Adrenal gland (tissue), 12 donors: Measurements from ENCODE around the gene THSD4. TPM values are rescaled to one million over a fixed set of nuclear protein-coding genes. Genes with fewer than 3 reads are reported as not detected.
"Not testable (repeated sequence)": the region's sequence is repeated elsewhere in the genome, so short reads cannot be mapped to it uniquely, and the experiment has no call there.

Source experiments
- DNase-seq, 7 donors: peaks; one replicate each; pipeline ENCODE4 v3.0.0-alpha.2; 2019 to 2020
- H3K27ac ChIP-seq, 5 donors: fragments of 200-600 bp; sonication (generic) in 4 of 5; 1 replicate in 3 of 5; 2 replicates in 2 of 5; pipeline versions ENCODE4 v1.5.1 to v1.8.0; 2016 to 2020; ENCODE audit warnings: mild to moderate bottlenecking in 1 of 5
- H3K27me3 ChIP-seq: fragments of 200-600 bp; 2 replicates; pipeline ENCODE4 v1.8.0; 2021
- H3K36me3 ChIP-seq, 2 donors: fragments of 200-600 bp; replicated peaks in 1 of 2; 1 replicate in 1 of 2; 2 replicates in 1 of 2; pipeline versions ENCODE4 v1.5.1 to v1.8.0; 2018 to 2022
- H3K4me1 ChIP-seq, 2 donors: fragments of 200-600 bp; replicated peaks in 1 of 2; 1 replicate in 1 of 2; 2 replicates in 1 of 2; pipeline versions ENCODE4 v1.5.1 to v1.8.0; 2018 to 2021
- H3K4me3 ChIP-seq, 4 donors: fragments of 200-600 bp; sonication (generic) in 3 of 4; one replicate each; pipeline ENCODE4 v1.5.1; 2016 to 2018
- H3K9me3 ChIP-seq, 3 donors: fragments of 200-600 bp; sonication (generic) in 1 of 3; replicated peaks in 1 of 3; 1 replicate in 2 of 3; 2 replicates in 1 of 3; pipeline versions ENCODE4 v1.5.1 to v1.8.0; 2016 to 2021
- CTCF ChIP-seq, 6 experiments: fragments of 450-650 bp in 4 of 6; fragments of 200-600 bp in 2 of 6; sonication (generic) in 1 of 6; IDR thresholded peaks; 1 replicate in 5 of 6; 2 replicates in 1 of 6; pipeline versions ENCODE4 v1.5.1 to v1.8.0; 2016 to 2021; ENCODE audit warnings: antibody characterized with exemption in 6 of 6, mild to moderate bottlenecking in 2 of 6, moderate library complexity in 1 of 6
- POLR2A ChIP-seq, 2 donors: fragments of 450-650 bp; IDR thresholded peaks; one replicate each; pipeline ENCODE4 v1.6.1; 2017; ENCODE audit warnings: antibody characterized with exemption in 2 of 2, mild to moderate bottlenecking in 2 of 2, moderate library complexity in 1 of 2
- WGBS, 4 donors: extraction: QIAGEN DNeasy Blood & Tissue Kit in 2 of 4; methylation state at CpG; one replicate each; pipeline versions ENCODE4 v1.1.5 to v1.1.7; 2013 to 2017; 5-methylcytosine and 5-hydroxymethylcytosine counted together
- intact Hi-C, 2 donors: fragments of 100-400 bp; cut with DNase I; formaldehyde crosslinking; loops; one replicate each; pipeline versions ENCODE4 v1.14.1 to v1.15.0; 2022 to 2023
- polyA plus RNA-seq, 3 donors: library from polyadenylated mRNA; stranded (reverse); fragments of 200-250 nt in 2 of 3; fragments of 350-450 nt in 1 of 3; fragmentation: Illumina TruSeq in 1 of 3; extraction: RNeasy Lipid Tissue Mini Kit (QIAGEN cat#74804) in 1 of 3; gene quantifications; one replicate each; pipeline ENCODE4 v1.2.3, GENCODE V29; 2013 to 2014
- total RNA-seq, 9 donors: library from RNA; depleted of rRNA in 4 of 9; stranded (reverse); fragments of >200 nt in 4 of 9; fragments of 120-200 nt in 1 of 9; fragmentation: NEBNext Ultra II Directional in 1 of 9; extraction: Animal tissue kit (Norgen Biotek cat#: 25700) in 1 of 9; gene quantifications; one replicate each; pipeline versions ENCODE4 v1.1.0 to v1.2.4, GENCODE V29; 2013 to 2023
- donor health status: healthy with polysubstance abuse.
- donor health status: Bipolar disorder and iron deficiency.
- donor health status: DM: yes; HTN: yes; CAD: no.
- donor health status: DM: no; HTN: no; CAD: no.
- donor health status: DM: no; HTN: no; CAD: no.
- donor health status: DM: yes; HTN: yes; CAD: no.

Gene THSD4
- total and polyA plus RNA-seq, 12 donors, result 5.3 to 53.2 (median 23.2) TPM

GRCh38 chr15:71314956-71315537 is 199.8 kb downstream of the THSD4 start:
- no peaks in the 10 kb centered on the region for H3K4me1 ChIP-seq
- H3K9me3 ChIP-seq, result no peaks in the 10 kb centered on the region
- intact Hi-C loops, result no loop called here

GRCh38 chr15:71316911-71317310 is 201.6 kb downstream of the THSD4 start:
- TF ChIP-seq CTCF (IDR thresholded peaks at IDR 0.05) (no peak), POLR2A (IDR thresholded peaks at IDR 0.05) (no peak)
- H3K4me3 ChIP-seq, result no peak overlapping the region
- no peaks in the 10 kb centered on the region for H3K27me3 ChIP-seq
- WGBS, 4 donors, result 87 to 96% (median 93%) methylated on average over 1 of the region's 1 CpG
- no peaks in the 10 kb centered on the region for H3K36me3 ChIP-seq
- H3K27ac ChIP-seq, result no peak overlapping the region
- H3K9me3 ChIP-seq, result no peaks in the 10 kb centered on the region
- no peak for DNase-seq
- H3K4me1 ChIP-seq, result no peaks in the 10 kb centered on the region
- intact Hi-C loops, result no loop called here

More at GRCh38 chr15:71314956-71315537, 199.8 kb downstream of the THSD4 start:
- WGBS, 4 donors, result 87 to 100% (median 92%) methylated on average over 2 of the region's 2 CpGs
- no peak for DNase-seq
- Histone ChIP-seq H3K27ac (no peak overlapping the region), H3K27me3 (no peaks in the 10 kb centered on the region), H3K4me3 (no peak overlapping the region), H3K36me3 (no peaks in the 10 kb centered on the region)
- TF ChIP-seq POLR2A (IDR thresholded peaks at IDR 0.05), result no peak
- TF ChIP-seq CTCF (IDR thresholded peaks at IDR 0.05), result no peak

- intact Hi-C loops, H3K4me3 ChIP-seq, H3K4me1 ChIP-seq, H3K9me3 ChIP-seq, DNase-seq, H3K27me3 ChIP-seq, H3K27ac ChIP-seq, H3K36me3 ChIP-seq: not testable (repeated sequence)
- 95 to 97% (median 96%) methylated on average over 2 to 3 of the region's 3 CpGs for WGBS, 4 donors
Observed at GRCh38 chr15:71319424-71319823, 204.2 kb downstream of the THSD4 start.

GRCh38 chr15:71319935-71320334 is 204.7 kb downstream of the THSD4 start:
- WGBS, 4 donors, result 79 to 91% (median 83%) methylated on average over 3 of the region's 3 CpGs
- H3K36me3 ChIP-seq, result no peaks in the 10 kb centered on the region
- no peak for DNase-seq
- intact Hi-C loops, result no loop called here
- TF ChIP-seq CTCF (IDR thresholded peaks at IDR 0.05) (no peak), POLR2A (IDR thresholded peaks at IDR 0.05) (no peak)
- H3K27ac ChIP-seq, result no peak overlapping the region
- H3K4me3 ChIP-seq, result no peak overlapping the region
- H3K4me1 ChIP-seq, result no peaks in the 10 kb centered on the region
- H3K9me3 ChIP-seq, result no peaks in the 10 kb centered on the region
- no peaks in the 10 kb centered on the region for H3K27me3 ChIP-seq

GRCh38 chr15:71323082-71323481 is 207.8 kb downstream of the THSD4 start:
- 81 to 92% (median 82%) methylated on average over 4 of the region's 4 CpGs for WGBS, 4 donors
- Histone ChIP-seq H3K36me3 (no peaks in the 10 kb centered on the region), H3K4me1 (peaks cover 0 to 4% of the 10 kb centered on the region in 2 donors), H3K9me3 (no peaks in the 10 kb centered on the region), H3K27ac (no peak overlapping the region), H3K27me3 (no peaks in the 10 kb centered on the region), H3K4me3 (no peak overlapping the region)
- no peak for DNase-seq
- TF ChIP-seq CTCF (IDR thresholded peaks at IDR 0.05) (no peak), POLR2A (IDR thresholded peaks at IDR 0.05) (no peak)
- intact Hi-C loops, result no loop called here
